GM19463 (cell line): ENCODE results near the gene SFXN5.
A peak's percentile ranks its signal among the peaks of the same experiment; 100 is the strongest.
"Not testable (repeated sequence)": the region's sequence is repeated elsewhere in the genome, so short reads cannot be mapped to it uniquely, and the experiment has no call there.

ENCODE experiments used
- ATAC-seq: cut with Tn5 transposase; IDR thresholded peaks from one replicate; pipeline ENCODE4 v1.9.1; 2021; ENCODE audit warnings: mild to moderate bottlenecking, moderate library complexity; ENCODE audit not compliant: unreplicated experiment

Gene SFXN5

GRCh38 chr2:73078457-73079411, 7.2 kb upstream of the SFXN5 start:
- no peak for ATAC-seq

GRCh38 chr2:73077424-73077795, 5.9 kb upstream of the SFXN5 start:
- no peak for ATAC-seq

- no peak for ATAC-seq
Observed at GRCh38 chr2:73076701-73077423, 5.3 kb upstream of the SFXN5 start.

- no peak for ATAC-seq
Observed at GRCh38 chr2:73075477-73076373, 4.2 kb upstream of the SFXN5 start.

GRCh38 chr2:73074110-73075069, 2.9 kb upstream of the SFXN5 start:
- no peak for ATAC-seq

GRCh38 chr2:73072416-73072815, 904 bp upstream of the SFXN5 start:
- no peak for ATAC-seq

- no peak for ATAC-seq
Observed at GRCh38 chr2:73072129-73072395, 550 bp upstream of the SFXN5 start.

GRCh38 chr2:73070643-73071359, 711 bp downstream of the SFXN5 start:
- peak; percentile 17 for ATAC-seq

GRCh38 chr2:73069855-73070642, 1.5 kb downstream of the SFXN5 start:
- ATAC-seq = no peak

GRCh38 chr2:73069041-73069854, 2.3 kb downstream of the SFXN5 start:
- no peak for ATAC-seq

- no peak for ATAC-seq
Observed at GRCh38 chr2:73068147-73068546, 3.4 kb downstream of the SFXN5 start.

- ATAC-seq = no peak
Observed at GRCh38 chr2:73067043-73067442, 4.5 kb downstream of the SFXN5 start.

- not testable (repeated sequence) for ATAC-seq
Observed at GRCh38 chr2:73065070-73065469, 6.4 kb downstream of the SFXN5 start.

GRCh38 chr2:73063909-73064875, 7.3 kb downstream of the SFXN5 start:
- ATAC-seq = no peak

- no peak for ATAC-seq
Observed at GRCh38 chr2:73063472-73063871, 8.0 kb downstream of the SFXN5 start.

- no peak for ATAC-seq
Observed at GRCh38 chr2:73059106-73059505, 12.4 kb downstream of the SFXN5 start.

- ATAC-seq = no peak
Observed at GRCh38 chr2:73054980-73055379, 16.5 kb downstream of the SFXN5 start.
